ENCODE results near the gene PRSS27. TPM values are rescaled to one million over a fixed set of nuclear protein-coding genes. Genes with fewer than 3 reads are reported as not detected.

PRSS27 gene
- total and polyA plus RNA-seq, 4 experiments from 2014 or later: 0.61 to 0.96 TPM; not detected in 2

GRCh38 chr16:2739625-2740430 is 19.8 kb upstream of the PRSS27 start:
- Histone ChIP-seq H3K27me3 (ENCODE audit: insufficient read depth, low read length) (no peaks in the 10 kb centered on the region), H3K4me1 (ENCODE audit: insufficient read depth, low read length) (no peaks in the 10 kb centered on the region), H3K4me3 (ENCODE audit: low read length in 2 of 2) (no peak overlapping the region), H3K27ac (ENCODE audit: low read depth, low read length) (no peak overlapping the region), H3K36me3 (ENCODE audit: insufficient read depth, low read length) (no peaks in the 10 kb centered on the region), H3K9me3 (ENCODE audit: control insufficient read depth in 1 of 2, low read length in 2 of 2) (no peaks in the 10 kb centered on the region)
- Mint-ChIP-seq H3K36me3 (no peaks in the 10 kb centered on the region), H3K4me1 (no peaks in the 10 kb centered on the region), H3K27me3 (peaks cover 3 to 4% of the 10 kb centered on the region in 2 donors), H3K4me3 (no peak overlapping the region), H3K27ac (no peak overlapping the region), H3K9me3 (no peaks in the 10 kb centered on the region)
- ChIA-PET CTCF (ENCODE audit: partially characterized antibody) (no interaction called here), POLR2A (ENCODE audit: partially characterized antibody) (no interaction called here)
- intact Hi-C loops (cut with micrococcal nuclease): no loop called here
- DNase-seq: no peak

DNA sequence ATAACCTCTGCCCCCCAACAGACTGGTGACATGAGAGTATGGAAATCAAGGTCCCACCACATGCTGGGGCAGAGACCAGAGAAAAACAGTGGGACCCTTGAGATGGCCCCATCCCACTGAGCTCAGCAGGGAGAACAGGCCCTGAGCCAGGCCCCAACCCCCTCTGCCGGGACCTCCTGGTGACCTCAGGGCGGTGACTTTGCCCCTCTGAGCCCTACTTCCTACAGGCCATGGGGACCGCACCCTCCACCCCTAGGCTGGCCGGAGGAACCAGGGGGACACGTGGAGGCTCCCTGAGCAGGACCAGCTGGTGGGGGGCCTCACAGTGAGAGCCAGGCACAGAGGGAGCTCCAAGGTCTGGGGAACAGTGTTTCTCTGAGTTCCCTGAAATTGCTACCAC is 18.6 kb upstream of the PRSS27 start:
- H3K4me3 ChIP-seq (ENCODE audit: low read length in 2 of 2): no peak overlapping the region
- no peaks in the 10 kb centered on the region for H3K27me3 ChIP-seq (ENCODE audit: insufficient read depth, low read length)
- POLR2A ChIA-PET (ENCODE audit: partially characterized antibody): interaction anchor here (0.8 kb wide), 1 partner anchor 130 kb away, joined by 3 read pairs; no protein-coding TSS in a partner anchor
- no peaks in the 10 kb centered on the region for H3K36me3 ChIP-seq (ENCODE audit: insufficient read depth, low read length)
- no peaks in the 10 kb centered on the region for H3K4me1 ChIP-seq (ENCODE audit: insufficient read depth, low read length)
- H3K9me3 ChIP-seq (ENCODE audit: control insufficient read depth in 1 of 2, low read length in 2 of 2): no peaks in the 10 kb centered on the region
- no peak for DNase-seq
- Mint-ChIP-seq H3K9me3 (no peaks in the 10 kb centered on the region), H3K4me1 (no peaks in the 10 kb centered on the region), H3K4me3 (no peak overlapping the region), H3K27ac (no peak overlapping the region), H3K36me3 (no peaks in the 10 kb centered on the region), H3K27me3 (peaks cover 3 to 5% of the 10 kb centered on the region in 2 donors)
- CTCF ChIA-PET (ENCODE audit: partially characterized antibody): no interaction called here
- H3K27ac ChIP-seq (ENCODE audit: low read depth, low read length): no peak overlapping the region
- intact Hi-C loops (cut with micrococcal nuclease): no loop called here

DNA sequence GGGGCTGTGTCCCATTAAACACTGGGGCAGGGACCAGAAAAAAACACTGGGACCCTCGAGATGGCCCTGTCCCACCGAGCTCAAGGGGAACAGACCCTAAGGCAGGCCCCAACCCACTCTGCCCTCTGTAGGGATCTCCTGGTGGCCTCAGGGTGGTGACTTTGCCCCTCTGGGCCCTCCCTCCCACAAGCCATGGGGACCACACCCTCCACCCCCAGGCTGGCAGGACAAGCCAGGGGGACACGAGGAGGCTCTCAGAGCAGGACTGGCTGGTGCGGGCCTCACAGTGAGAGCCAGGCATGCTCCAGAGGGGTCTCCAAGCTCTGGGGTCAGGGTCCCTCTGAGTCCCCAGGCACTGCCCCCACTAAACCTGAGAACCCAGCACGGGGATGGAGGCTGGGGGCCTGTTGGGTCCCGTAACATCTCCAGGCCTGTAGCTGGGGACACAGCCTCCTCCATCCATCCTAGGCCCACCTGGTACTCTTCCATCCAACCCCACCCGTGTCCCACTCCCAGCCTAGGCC is 17.9 kb upstream of the PRSS27 start:
- Mint-ChIP-seq H3K27ac (peak overlapping the region in 1 of 7 donors; percentile 57), H3K4me1 (no peaks in the 10 kb centered on the region), H3K36me3 (no peaks in the 10 kb centered on the region), H3K9me3 (no peaks in the 10 kb centered on the region), H3K4me3 (no peak overlapping the region), H3K27me3 (peaks cover 3 to 5% of the 10 kb centered on the region in 2 donors)
- Histone ChIP-seq H3K27me3 (ENCODE audit: insufficient read depth, low read length) (no peaks in the 10 kb centered on the region), H3K36me3 (ENCODE audit: insufficient read depth, low read length) (no peaks in the 10 kb centered on the region), H3K27ac (ENCODE audit: low read depth, low read length) (no peak overlapping the region), H3K4me1 (ENCODE audit: insufficient read depth, low read length) (no peaks in the 10 kb centered on the region), H3K9me3 (ENCODE audit: control insufficient read depth in 1 of 2, low read length in 2 of 2) (no peaks in the 10 kb centered on the region), H3K4me3 (ENCODE audit: low read length in 2 of 2) (no peak overlapping the region)
- ChIA-PET CTCF (ENCODE audit: partially characterized antibody) (no interaction called here), POLR2A (ENCODE audit: partially characterized antibody) (interaction anchor here (0.8 kb wide), 1 partner anchor 131 kb away, joined by 3 read pairs; no protein-coding TSS in a partner anchor)
- DNase-seq: no peak
- intact Hi-C loops (cut with micrococcal nuclease): no loop called here

DNA sequence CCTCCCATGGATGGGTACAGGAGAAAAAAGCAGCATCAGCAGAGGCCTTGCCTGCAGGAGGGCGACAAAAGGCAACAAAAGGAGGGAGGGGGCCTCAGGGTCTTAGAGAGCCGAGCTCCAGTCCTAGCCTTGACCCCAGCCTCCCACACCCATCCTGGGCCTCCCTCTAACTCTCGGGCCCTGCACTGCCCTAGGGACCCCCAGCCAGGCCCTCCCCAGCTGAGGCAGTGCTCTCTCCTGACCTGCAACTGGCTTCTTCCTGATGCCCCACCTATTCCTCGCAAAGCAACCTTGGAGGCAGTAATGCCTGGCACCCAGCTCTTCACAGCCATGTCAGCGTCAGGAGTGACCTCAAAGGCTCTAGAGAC is 17.2 kb upstream of the PRSS27 start:
- intact Hi-C loops (cut with micrococcal nuclease): no loop called here
- Mint-ChIP-seq H3K27me3 (peaks cover 3 to 5% of the 10 kb centered on the region in 2 donors), H3K9me3 (no peaks in the 10 kb centered on the region), H3K36me3 (no peaks in the 10 kb centered on the region), H3K4me3 (no peak overlapping the region), H3K27ac (no peak overlapping the region), H3K4me1 (no peaks in the 10 kb centered on the region)
- Histone ChIP-seq H3K9me3 (ENCODE audit: control insufficient read depth in 1 of 2, low read length in 2 of 2) (no peaks in the 10 kb centered on the region), H3K27me3 (ENCODE audit: insufficient read depth, low read length) (no peaks in the 10 kb centered on the region), H3K36me3 (ENCODE audit: insufficient read depth, low read length) (no peaks in the 10 kb centered on the region), H3K27ac (ENCODE audit: low read depth, low read length) (no peak overlapping the region), H3K4me1 (ENCODE audit: insufficient read depth, low read length) (no peaks in the 10 kb centered on the region), H3K4me3 (ENCODE audit: low read length in 2 of 2) (no peak overlapping the region)
- DNase-seq: no peak
- CTCF ChIA-PET (ENCODE audit: partially characterized antibody): no interaction called here
- POLR2A ChIA-PET (ENCODE audit: partially characterized antibody): no interaction called here

GRCh38 chr16:2736476-2737237 is 16.6 kb upstream of the PRSS27 start:
- ChIA-PET POLR2A (ENCODE audit: partially characterized antibody) (no interaction called here), CTCF (ENCODE audit: partially characterized antibody) (no interaction called here)
- no peak for DNase-seq
- Mint-ChIP-seq H3K36me3 (no peaks in the 10 kb centered on the region), H3K27me3 (peaks cover 3 to 5% of the 10 kb centered on the region in 2 donors), H3K4me1 (no peaks in the 10 kb centered on the region), H3K27ac (peak overlapping the region in 1 of 7 donors; percentile 56), H3K9me3 (no peaks in the 10 kb centered on the region), H3K4me3 (no peak overlapping the region)
- Histone ChIP-seq H3K36me3 (ENCODE audit: insufficient read depth, low read length) (no peaks in the 10 kb centered on the region), H3K4me3 (ENCODE audit: low read length in 2 of 2) (no peak overlapping the region), H3K4me1 (ENCODE audit: insufficient read depth, low read length) (no peaks in the 10 kb centered on the region), H3K27ac (ENCODE audit: low read depth, low read length) (no peak overlapping the region), H3K9me3 (ENCODE audit: control insufficient read depth in 1 of 2, low read length in 2 of 2) (no peaks in the 10 kb centered on the region), H3K27me3 (ENCODE audit: insufficient read depth, low read length) (no peaks in the 10 kb centered on the region)
- intact Hi-C loops (cut with micrococcal nuclease): no loop called here

GRCh38 chr16:2734844-2735515 is 15.0 kb upstream of the PRSS27 start:
- Histone ChIP-seq H3K4me1 (ENCODE audit: insufficient read depth, low read length) (no peaks in the 10 kb centered on the region), H3K27me3 (ENCODE audit: insufficient read depth, low read length) (no peaks in the 10 kb centered on the region), H3K27ac (ENCODE audit: low read depth, low read length) (no peak overlapping the region), H3K9me3 (ENCODE audit: control insufficient read depth in 1 of 2, low read length in 2 of 2) (no peaks in the 10 kb centered on the region), H3K36me3 (ENCODE audit: insufficient read depth, low read length) (no peaks in the 10 kb centered on the region), H3K4me3 (ENCODE audit: low read length in 2 of 2) (no peak overlapping the region)
- H3K9me3 Mint-ChIP-seq: no peaks in the 10 kb centered on the region
- no peak overlapping the region for H3K4me3 Mint-ChIP-seq
- H3K4me1 Mint-ChIP-seq: no peaks in the 10 kb centered on the region
- ChIA-PET POLR2A (ENCODE audit: partially characterized antibody) (no interaction called here), CTCF (ENCODE audit: partially characterized antibody) (no interaction called here)
- intact Hi-C loops (cut with micrococcal nuclease): no loop called here
- peaks cover 2 to 5% of the 10 kb centered on the region in 2 donors for H3K27me3 Mint-ChIP-seq
- H3K27ac Mint-ChIP-seq: no peak overlapping the region
- H3K36me3 Mint-ChIP-seq: no peaks in the 10 kb centered on the region
- DNase-seq: no peak

- Histone ChIP-seq H3K27ac (ENCODE audit: low read depth, low read length) (no peak overlapping the region), H3K27me3 (ENCODE audit: insufficient read depth, low read length) (no peaks in the 10 kb centered on the region), H3K4me1 (ENCODE audit: insufficient read depth, low read length) (no peaks in the 10 kb centered on the region), H3K4me3 (ENCODE audit: low read length in 2 of 2) (no peak overlapping the region), H3K9me3 (ENCODE audit: control insufficient read depth in 1 of 2, low read length in 2 of 2) (no peaks in the 10 kb centered on the region), H3K36me3 (ENCODE audit: insufficient read depth, low read length) (no peaks in the 10 kb centered on the region)
- Mint-ChIP-seq H3K27ac (peak overlapping the region in 1 of 7 donors; percentile 46), H3K27me3 (peaks cover 4 to 7% of the 10 kb centered on the region in 2 donors), H3K36me3 (no peaks in the 10 kb centered on the region), H3K4me1 (no peaks in the 10 kb centered on the region), H3K9me3 (no peaks in the 10 kb centered on the region), H3K4me3 (no peak overlapping the region)
- POLR2A ChIA-PET (ENCODE audit: partially characterized antibody): no interaction called here
- CTCF ChIA-PET (ENCODE audit: partially characterized antibody): no interaction called here
- intact Hi-C loops (cut with micrococcal nuclease): no loop called here
- no peak for DNase-seq
These were observed 8.0 kb upstream of the PRSS27 start for GRCh38 chr16:2728034-2728433.
